Transverse colon (tissue), 4 donors: ENCODE measurements around the gene KIF2A. TPM values are rescaled to one million over a fixed set of nuclear protein-coding genes. Genes with fewer than 3 reads are reported as not detected.

Source experiments
- DNase-seq: peaks from one replicate; pipeline ENCODE4 v3.0.0-alpha.2; 2019
- H3K27ac ChIP-seq, 4 donors: fragments of 200-600 bp; sonication (generic); 2 replicates each; pipeline ENCODE4 v1.5.1; 2016 to 2018; ENCODE audit warnings: inconsistent platforms in 4 of 4
- H3K27me3 ChIP-seq: fragments of 200-600 bp; sonication (generic); 2 replicates; pipeline ENCODE4 v1.5.1; 2017; ENCODE audit warnings: inconsistent platforms
- H3K36me3 ChIP-seq, 4 donors: fragments of 200-600 bp; sonication (generic); 2 replicates each; pipeline ENCODE4 v1.5.1; 2017 to 2019; ENCODE audit warnings: inconsistent platforms in 4 of 4
- H3K4me1 ChIP-seq, 4 donors: fragments of 200-600 bp; sonication (generic); 2 replicates each; pipeline ENCODE4 v1.5.1; 2017 to 2020; ENCODE audit warnings: inconsistent platforms in 4 of 4
- H3K4me3 ChIP-seq, 4 donors: fragments of 200-600 bp; sonication (generic); 1 replicate in 1 of 4; 2 replicates in 3 of 4; pipeline versions ENCODE4 v1.5.1 to v1.6.1; 2017 to 2019; ENCODE audit warnings: inconsistent platforms in 4 of 4
- H3K9me3 ChIP-seq, 2 donors: fragments of 200-600 bp; sonication (generic); 2 replicates each; pipeline ENCODE4 v1.5.1; 2017 to 2019; ENCODE audit warnings: inconsistent platforms in 2 of 2
- EP300 ChIP-seq: sonication (generic); formaldehyde crosslinking; IDR thresholded peaks from one replicate; pipeline ENCODE4 v1.6.1; 2017; ENCODE audit warnings: antibody characterized with exemption, low read depth
- POLR2A ChIP-seq: fragments of 450-650 bp; IDR thresholded peaks from one replicate; pipeline ENCODE4 v1.6.1; 2016; ENCODE audit warnings: antibody characterized with exemption, mild to moderate bottlenecking, moderate library complexity
- POLR2AphosphoS5 ChIP-seq, 3 donors: sonication (generic); formaldehyde crosslinking; IDR thresholded peaks; one replicate each; pipeline ENCODE4 v1.6.1; 2016; ENCODE audit warnings: antibody characterized with exemption in 3 of 3
- WGBS, 2 donors: methylation state at CpG; one replicate each; pipeline ENCODE4 v1.1.5; 2018; ENCODE audit warnings: low coverage in 1 of 2; 5-methylcytosine and 5-hydroxymethylcytosine counted together
- in situ Hi-C, 4 donors: fragments of 200-750 bp; cut with MboI; loops; one replicate each; pipeline versions ENCODE4 v1.15.0 to v1.15.1; 2017; ENCODE audit warnings: low sequenced_read_pairs in 3 of 4, low pct_ligation_motif_present in 1 of 4, low pct_unique_long_range_greater_than_20kb in 1 of 4
- intact Hi-C: fragments of 100-400 bp; cut with DNase I; formaldehyde crosslinking; loops from one replicate; pipeline ENCODE4 v1.15.1; 2023; ENCODE audit warnings: low total_unique reads
- total RNA-seq, 4 donors: library from RNA; depleted of rRNA; stranded (reverse); fragments of >200 nt; gene quantifications; one replicate each; pipeline ENCODE4 v1.1.0, GENCODE V29; 2016
- TF ChIP-seq, protein P1 (sequence below), 5 experiments: fragments of 200-600 bp in 3 of 5; fragments of 450-650 bp in 2 of 5; sonication (generic) in 3 of 5; IDR thresholded peaks; 1 replicate in 2 of 5; 2 replicates in 3 of 5; pipeline ENCODE4 v1.5.1; 2016 to 2017; ENCODE audit warnings: antibody characterized with exemption in 5 of 5, inconsistent platforms in 3 of 5, mild to moderate bottlenecking in 2 of 5, moderate library complexity in 1 of 5

Gene KIF2A
- total RNA-seq, 4 donors from 2014 or later = 15.3 to 61.9 (median 32.7) TPM

DNA sequence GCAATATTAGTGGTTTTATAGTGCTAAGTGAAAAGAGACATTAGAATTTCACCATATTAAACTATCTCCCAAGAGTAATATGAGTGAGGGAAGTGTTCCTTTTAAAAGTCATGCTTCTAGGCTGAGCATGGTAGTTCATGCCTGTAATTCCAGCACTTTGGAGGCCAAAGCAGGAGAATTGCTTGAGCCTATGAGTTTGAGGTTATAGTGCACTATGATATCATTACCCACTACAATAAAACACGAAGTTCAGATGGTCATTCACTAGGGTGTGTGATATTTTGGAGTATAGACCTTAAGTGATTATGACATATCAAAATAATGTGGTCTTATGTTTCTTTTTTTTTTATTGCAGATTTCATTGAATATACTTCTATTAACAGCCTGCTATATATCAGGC is 6.7 kb downstream of the KIF2A start:
- no peak for TF ChIP-seq POLR2A
- TF ChIP-seq, protein P1, sequence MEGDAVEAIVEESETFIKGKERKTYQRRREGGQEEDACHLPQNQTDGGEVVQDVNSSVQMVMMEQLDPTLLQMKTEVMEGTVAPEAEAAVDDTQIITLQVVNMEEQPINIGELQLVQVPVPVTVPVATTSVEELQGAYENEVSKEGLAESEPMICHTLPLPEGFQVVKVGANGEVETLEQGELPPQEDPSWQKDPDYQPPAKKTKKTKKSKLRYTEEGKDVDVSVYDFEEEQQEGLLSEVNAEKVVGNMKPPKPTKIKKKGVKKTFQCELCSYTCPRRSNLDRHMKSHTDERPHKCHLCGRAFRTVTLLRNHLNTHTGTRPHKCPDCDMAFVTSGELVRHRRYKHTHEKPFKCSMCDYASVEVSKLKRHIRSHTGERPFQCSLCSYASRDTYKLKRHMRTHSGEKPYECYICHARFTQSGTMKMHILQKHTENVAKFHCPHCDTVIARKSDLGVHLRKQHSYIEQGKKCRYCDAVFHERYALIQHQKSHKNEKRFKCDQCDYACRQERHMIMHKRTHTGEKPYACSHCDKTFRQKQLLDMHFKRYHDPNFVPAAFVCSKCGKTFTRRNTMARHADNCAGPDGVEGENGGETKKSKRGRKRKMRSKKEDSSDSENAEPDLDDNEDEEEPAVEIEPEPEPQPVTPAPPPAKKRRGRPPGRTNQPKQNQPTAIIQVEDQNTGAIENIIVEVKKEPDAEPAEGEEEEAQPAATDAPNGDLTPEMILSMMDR (IDR thresholded peaks at IDR 0.05) = no peak
- no peak for TF ChIP-seq POLR2AphosphoS5 (IDR thresholded peaks at IDR 0.05)
- no peak for TF ChIP-seq EP300
- Histone ChIP-seq H3K4me3 (no peak overlapping the region), H3K9me3 (no peaks in the 10 kb centered on the region), H3K27ac (peak overlapping the region in 1 of 4 donors; percentile 16), H3K36me3 (no peaks in the 10 kb centered on the region), H3K4me1 (peaks cover 4 to 44% (median 13%) of the 10 kb centered on the region in 4 donors), H3K27me3 (no peaks in the 10 kb centered on the region)
- DNase-seq = no peak
- in situ Hi-C loops (no loop called here), intact Hi-C loops (no loop called here)
- 20 to 51% methylated on average over 1 of the region's 1 CpG for WGBS, 2 donors

DNA sequence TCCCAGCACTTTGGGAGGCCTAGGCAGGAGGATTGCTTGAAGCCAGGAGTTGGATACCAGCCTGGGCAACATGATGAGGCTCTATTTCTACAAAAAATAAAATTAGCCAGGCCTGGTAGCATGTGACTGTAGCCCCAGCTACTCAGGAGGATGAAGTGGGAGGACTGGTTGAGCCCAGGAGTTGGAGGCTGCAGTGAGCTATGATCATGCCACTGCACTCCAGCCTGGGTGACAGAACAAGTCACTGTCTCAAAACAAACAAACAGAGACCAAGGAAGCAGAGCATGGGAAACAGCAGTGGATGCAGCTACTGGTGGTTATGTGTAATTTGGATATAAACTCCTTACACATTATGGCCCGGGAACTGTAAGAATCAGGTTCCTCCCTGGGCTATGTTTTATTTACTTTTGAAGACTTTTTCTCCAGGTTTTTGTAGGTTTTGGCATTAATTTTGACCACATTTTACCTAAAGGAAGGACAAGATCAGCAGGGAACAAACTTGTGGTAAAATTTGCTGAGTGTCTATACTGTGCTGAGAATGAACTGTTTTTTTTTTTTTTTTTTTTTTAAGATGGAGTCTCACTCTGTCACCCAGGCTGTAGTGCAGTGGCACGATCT is 8.3 kb downstream of the KIF2A start:
- no peak overlapping the region for H3K27ac ChIP-seq
- TF ChIP-seq POLR2AphosphoS5 (IDR thresholded peaks at IDR 0.05) = no peak
- TF ChIP-seq POLR2A = no peak
- TF ChIP-seq, protein P1 (IDR thresholded peaks at IDR 0.05) = no peak
- TF ChIP-seq EP300 = no peak
- in situ Hi-C loops = no loop called here
- H3K36me3 ChIP-seq = no peaks in the 10 kb centered on the region
- no peak overlapping the region for H3K4me3 ChIP-seq
- intact Hi-C loops = no loop called here
- H3K9me3 ChIP-seq = no peaks in the 10 kb centered on the region
- 83 to 95% methylated on average over 1 to 2 of the region's 2 CpGs for WGBS, 2 donors
- H3K4me1 ChIP-seq = peaks cover 3 to 40% (median 11%) of the 10 kb centered on the region in 4 donors
- DNase-seq = no peak
- no peaks in the 10 kb centered on the region for H3K27me3 ChIP-seq

DNA sequence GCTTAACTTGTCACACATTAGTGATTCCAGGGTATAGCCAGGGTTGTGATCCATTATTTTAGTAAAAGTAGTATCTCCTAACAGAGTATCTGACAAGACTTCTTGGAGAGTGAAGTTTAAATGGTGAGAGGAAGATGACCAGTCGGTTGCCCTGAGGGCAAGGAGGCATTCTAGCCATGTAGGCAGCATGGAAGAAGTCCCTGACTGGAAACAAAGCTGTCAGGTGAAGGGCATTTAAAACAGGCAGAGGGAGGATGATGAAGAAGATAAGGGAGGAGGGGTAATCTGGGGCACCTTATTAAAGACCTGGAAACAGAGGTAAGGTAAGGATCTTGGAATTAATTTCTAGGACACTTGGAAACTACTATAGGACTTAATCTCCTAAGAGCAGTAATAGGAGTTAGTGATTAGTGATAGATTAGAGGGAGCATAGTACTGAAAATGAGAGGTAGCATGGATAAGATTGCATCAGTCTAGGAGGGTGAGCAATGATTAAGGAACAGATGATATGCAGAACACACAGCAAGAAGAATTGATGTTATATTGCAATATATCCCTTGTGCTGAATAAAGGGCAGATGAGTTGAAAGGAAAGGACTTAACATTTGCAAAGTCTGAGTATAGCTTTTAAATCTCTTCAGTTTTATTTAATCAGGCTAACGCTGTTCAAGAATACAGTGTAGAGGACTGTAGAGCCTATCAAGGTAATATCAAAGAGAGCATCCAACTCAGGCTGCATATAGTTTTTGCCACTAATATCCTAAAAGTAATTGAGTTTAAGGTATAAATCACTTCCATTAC is 9.6 kb downstream of the KIF2A start:
- no peak overlapping the region for H3K4me3 ChIP-seq
- no peaks in the 10 kb centered on the region for H3K36me3 ChIP-seq
- intact Hi-C loops = no loop called here
- H3K27me3 ChIP-seq = no peaks in the 10 kb centered on the region
- H3K4me1 ChIP-seq = peaks cover 3 to 41% (median 11%) of the 10 kb centered on the region in 4 donors
- 86 to 89% methylated on average over 2 of the region's 2 CpGs for WGBS, 2 donors
- no peak for TF ChIP-seq POLR2A
- no peak for TF ChIP-seq POLR2AphosphoS5 (IDR thresholded peaks at IDR 0.05)
- TF ChIP-seq, protein P1 (IDR thresholded peaks at IDR 0.05) = no peak
- TF ChIP-seq EP300 = no peak
- H3K9me3 ChIP-seq = no peaks in the 10 kb centered on the region
- in situ Hi-C loops = no loop called here
- no peak for DNase-seq
- no peak overlapping the region for H3K27ac ChIP-seq

DNA sequence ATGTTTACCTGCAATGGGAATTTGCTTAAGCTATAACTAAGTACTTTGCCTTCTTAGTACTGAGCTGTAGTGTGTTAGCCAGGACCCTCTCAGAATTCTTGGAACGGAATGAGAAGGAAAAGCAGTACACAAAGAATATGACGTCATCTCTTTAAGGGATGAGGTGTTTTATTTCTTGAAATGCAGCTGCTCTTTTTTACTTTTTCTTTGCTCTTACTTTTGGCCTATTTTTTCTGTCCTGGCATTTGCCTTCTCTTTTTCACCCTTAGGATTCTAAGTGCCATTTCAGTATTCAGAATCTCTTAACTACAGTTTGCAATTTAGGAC is 10.1 kb downstream of the KIF2A start:
- H3K36me3 ChIP-seq = no peaks in the 10 kb centered on the region
- in situ Hi-C loops = no loop called here
- intact Hi-C loops = no loop called here
- H3K4me1 ChIP-seq = peaks cover 3 to 36% (median 11%) of the 10 kb centered on the region in 4 donors
- no peak overlapping the region for H3K27ac ChIP-seq
- no peak for TF ChIP-seq POLR2A
- TF ChIP-seq, protein P1 (IDR thresholded peaks at IDR 0.05) = no peak
- TF ChIP-seq EP300 = no peak
- TF ChIP-seq POLR2AphosphoS5 (IDR thresholded peaks at IDR 0.05) = no peak
- H3K9me3 ChIP-seq = no peaks in the 10 kb centered on the region
- 14 to 27% methylated on average over 2 of the region's 2 CpGs for WGBS, 2 donors
- no peaks in the 10 kb centered on the region for H3K27me3 ChIP-seq
- no peak for DNase-seq
- H3K4me3 ChIP-seq = no peak overlapping the region
